NT2/D1 (cell line): ENCODE results near the gene PSEN1.

ENCODE experiments used
- SUZ12 ChIP-seq: IDR thresholded peaks from 2 replicates; pipeline ENCODE4 v1.6.1; 2011; ENCODE audit not compliant: insufficient read length, insufficient read depth; ENCODE audit errors: extremely low read depth
- YY1 ChIP-seq: IDR thresholded peaks from 2 replicates; pipeline ENCODE4 v1.6.1; 2011; ENCODE audit not compliant: insufficient read length, insufficient read depth

DNA sequence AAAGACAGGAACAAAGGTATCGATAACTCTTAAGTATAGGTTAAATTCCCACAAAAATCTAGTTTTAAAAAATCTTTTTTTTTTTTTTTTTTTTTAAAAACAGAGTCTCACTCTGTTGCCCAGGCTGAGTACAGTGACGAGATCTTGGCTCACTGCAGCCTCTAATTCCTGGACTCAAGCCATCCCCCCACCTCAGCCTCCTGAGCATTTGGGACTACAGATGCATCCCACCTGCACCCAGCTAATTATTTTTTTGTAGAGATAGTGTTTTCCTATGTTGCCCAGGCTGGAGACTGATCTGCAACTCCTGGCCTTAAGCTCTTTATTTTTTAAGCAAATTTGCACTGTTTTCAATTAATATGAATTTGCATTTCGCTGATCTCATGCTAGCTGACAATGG, 9.8 kb downstream of the PSEN1 start:
- TF ChIP-seq YY1, result no peak
- TF ChIP-seq SUZ12, result no peak
